Measurements from ENCODE around the gene TULP4.
"Not testable (repeated sequence)": the region's sequence is repeated elsewhere in the genome, so short reads cannot be mapped to it uniquely, and the experiment has no call there.

The TULP4 gene

GRCh38 chr6:158366363-158366762 is 54.1 kb downstream of the TULP4 start:
- no peak for DNase-seq

- no peak for DNase-seq
These were observed 55.6 kb downstream of the TULP4 start for GRCh38 chr6:158367816-158368215.

- no peak for DNase-seq
These were observed 57.0 kb downstream of the TULP4 start for GRCh38 chr6:158369241-158369640.

DNA sequence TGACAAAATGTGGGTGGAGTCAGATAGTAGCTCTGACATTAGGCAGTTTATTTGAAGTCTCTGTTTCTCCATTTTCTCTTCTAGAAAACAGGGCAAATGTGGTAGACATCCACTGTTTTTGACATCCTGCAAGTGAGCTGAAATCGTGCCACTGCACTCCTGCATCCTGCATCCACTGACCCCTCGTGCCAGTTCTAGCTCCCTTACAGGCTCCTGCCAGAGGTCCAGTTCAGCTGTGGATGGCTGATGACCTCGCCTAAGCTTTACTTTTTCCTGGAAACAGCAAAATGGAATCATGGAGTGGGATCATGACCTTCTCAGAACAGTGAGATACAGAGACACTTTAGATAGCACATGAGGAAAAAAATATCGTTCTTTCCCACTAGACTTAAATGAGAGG is 58.5 kb downstream of the TULP4 start:
- no peak for DNase-seq

DNA sequence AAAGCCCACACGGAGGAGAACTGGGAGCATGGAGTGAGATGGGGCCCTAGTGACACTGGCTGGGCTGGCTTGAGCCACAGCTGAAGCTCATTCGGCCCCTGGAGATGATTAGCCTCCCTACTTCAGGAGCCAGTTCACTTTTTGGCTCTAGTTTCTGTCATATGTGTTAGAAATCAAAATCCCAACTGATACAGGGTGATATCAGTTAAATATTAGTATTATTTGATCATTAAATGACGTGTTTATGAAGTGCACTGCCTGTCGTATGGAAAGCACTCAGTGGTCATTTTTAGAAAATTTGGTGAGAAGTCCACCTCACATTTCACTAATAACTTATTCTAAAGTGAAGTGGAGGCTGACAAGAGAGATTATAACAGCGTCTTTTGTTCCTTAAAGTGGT is 59.0 kb downstream of the TULP4 start:
- DNase-seq, result no peak

GRCh38 chr6:158372574-158372973 is 60.3 kb downstream of the TULP4 start:
- no peak for DNase-seq

DNA sequence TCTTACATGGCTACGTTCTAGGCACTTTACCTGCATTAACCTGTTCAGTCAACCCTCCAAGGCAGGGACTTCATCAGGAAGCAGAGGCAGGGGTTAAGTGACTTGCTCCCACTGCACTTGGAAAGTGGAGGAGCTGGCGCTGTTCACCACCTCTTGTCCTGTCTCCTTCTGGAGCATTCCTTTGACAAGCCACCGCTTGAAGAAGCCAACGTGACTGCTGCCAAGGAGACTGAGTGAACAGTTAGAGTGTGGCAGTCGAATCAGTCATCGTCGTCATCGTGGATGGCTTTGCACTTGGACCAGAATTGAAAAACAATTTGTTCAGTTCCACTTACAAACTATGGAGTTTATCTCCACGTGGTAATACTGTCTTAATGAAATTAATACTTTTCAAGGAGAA is 60.9 kb downstream of the TULP4 start:
- no peak for DNase-seq

- DNase-seq, result no peak
These were observed 61.8 kb downstream of the TULP4 start for GRCh38 chr6:158374020-158374419.

DNA sequence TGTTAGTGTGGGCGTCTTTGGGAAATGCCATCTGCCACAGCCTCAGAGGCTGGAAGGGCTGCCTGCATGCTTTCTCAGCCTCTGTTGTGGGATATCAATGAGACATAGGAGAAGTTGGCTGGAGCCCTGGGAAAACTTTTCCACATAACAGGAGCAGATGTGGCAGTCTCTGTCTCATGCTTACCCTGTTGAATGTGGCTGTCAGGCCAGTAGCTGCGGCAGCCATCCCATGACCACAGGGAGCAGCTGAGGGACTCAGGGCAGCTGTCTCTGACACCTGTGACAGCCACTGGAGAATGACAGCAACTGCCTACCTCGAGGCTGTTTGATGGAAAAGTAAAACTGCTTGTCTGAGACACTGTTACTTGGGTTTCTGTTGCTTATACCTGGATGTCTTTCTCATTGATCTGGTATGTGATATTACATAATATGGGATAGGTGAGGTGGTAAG is 64.4 kb downstream of the TULP4 start:
- no peak for DNase-seq

DNA sequence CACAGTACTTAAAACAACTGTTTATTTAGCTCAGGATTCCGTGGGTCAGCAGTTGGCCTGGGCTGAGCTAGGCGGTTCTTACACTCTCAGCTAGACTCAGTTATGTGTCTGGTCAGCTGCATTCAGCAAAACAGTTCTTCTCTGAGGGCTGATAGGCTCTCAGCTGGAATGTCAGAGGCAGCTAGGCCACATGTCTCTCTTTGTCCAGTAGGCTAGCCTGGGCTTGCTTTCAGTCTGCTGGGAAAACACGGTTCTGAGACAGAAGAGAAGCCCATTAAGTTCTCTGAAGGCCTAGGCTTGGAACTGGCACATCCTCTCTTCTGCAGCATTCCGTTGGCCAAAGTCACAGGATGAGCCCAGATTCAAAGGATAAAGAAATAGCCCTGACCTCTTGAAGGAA is 65.6 kb downstream of the TULP4 start:
- no peak for DNase-seq

- DNase-seq, result no peak
These were observed 67.1 kb downstream of the TULP4 start for GRCh38 chr6:158379336-158379735.

GRCh38 chr6:158381214-158381613 is 68.9 kb downstream of the TULP4 start:
- no peak for DNase-seq

- DNase-seq, result no peak
These were observed 70.2 kb downstream of the TULP4 start for GRCh38 chr6:158382491-158382890.

DNA sequence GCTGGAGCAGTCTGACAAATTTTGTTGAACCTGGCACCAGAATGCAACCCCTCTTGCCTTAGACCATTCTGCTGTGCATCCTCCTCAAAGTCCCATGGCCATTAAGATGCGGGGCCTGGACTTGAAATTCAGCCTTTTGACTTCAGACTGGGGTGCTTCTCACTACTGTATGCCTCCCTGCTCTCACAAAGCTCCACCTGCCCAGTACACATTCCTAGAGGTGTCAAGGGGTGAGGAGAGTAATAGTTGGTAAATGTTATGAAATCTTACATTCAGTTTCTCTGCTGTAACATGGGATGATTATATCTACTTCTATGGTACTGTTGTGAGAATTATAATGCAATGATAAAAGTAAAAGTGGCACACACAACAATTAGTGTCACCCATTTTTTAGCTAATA is 70.8 kb downstream of the TULP4 start:
- no peak for DNase-seq

GRCh38 chr6:158383542-158383941 is 71.3 kb downstream of the TULP4 start:
- DNase-seq, result no peak

DNA sequence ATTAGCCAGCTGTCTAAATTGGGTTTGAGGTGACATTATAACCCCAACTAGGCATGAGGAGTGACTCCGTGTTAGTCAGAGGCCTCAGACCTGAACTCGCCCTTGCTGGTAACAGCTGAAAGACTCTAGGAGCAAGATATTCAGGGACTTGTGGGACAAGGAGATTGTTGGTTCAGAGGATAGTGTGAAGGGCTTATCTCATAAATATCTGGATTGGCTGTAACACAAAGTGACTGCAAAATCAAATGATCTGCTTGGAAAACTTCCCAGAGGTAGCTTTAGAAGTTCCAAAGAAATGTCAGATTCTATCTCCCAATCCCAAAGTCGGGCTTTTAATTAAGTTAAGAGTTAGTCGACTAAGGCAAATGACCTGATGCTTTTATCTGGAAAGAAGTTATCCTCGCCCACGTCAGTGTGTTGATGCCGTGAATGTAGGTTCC is 72.4 kb downstream of the TULP4 start:
- DNase-seq, result no peak

GRCh38 chr6:158387036-158387435 is 74.8 kb downstream of the TULP4 start:
- DNase-seq, result no peak

- DNase-seq, result no peak
These were observed 75.3 kb downstream of the TULP4 start for GRCh38 chr6:158387578-158387977.

- DNase-seq, result no peak
These were observed 76.5 kb downstream of the TULP4 start for GRCh38 chr6:158388727-158389126.

- DNase-seq, result no peak
These were observed 77.1 kb downstream of the TULP4 start for GRCh38 chr6:158389193-158389919.

DNA sequence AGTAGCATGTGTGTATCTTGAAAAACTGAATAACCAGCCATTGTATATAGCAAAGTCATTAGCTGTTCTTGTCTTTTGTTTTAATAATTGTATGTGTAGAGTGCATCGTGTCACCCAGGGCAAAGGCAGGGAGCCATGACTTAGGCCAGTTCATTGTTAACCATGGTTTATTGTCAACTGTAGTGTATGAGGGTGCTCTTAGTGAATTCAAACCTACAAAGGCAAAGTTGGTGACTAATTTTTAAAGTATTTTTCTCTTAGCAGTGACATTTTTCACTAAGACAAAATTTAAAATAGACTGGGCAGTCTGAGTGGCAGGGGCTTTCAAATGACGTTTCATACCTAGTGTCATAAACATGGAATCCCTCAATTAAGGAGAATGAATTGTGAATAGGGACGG is 79.0 kb downstream of the TULP4 start:
- no peak for DNase-seq

DNA sequence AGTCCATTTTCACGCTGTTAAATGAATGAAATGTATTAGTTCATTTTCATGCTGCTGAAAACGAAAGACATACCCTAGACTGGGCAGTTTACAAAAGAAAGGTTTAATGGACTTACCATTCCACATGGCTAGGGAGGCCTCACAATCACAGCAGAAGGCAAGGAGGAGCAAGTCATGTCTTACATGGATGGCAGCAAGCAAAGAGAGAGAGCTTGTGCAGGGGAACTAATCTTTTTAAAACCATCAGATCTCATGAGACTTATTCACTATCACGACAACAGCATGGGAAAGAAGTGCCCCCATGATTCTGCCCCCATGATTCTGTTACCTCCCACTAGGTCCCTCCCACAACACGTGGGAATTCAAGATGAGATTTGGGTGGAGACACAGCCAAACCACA is 79.7 kb downstream of the TULP4 start:
- not testable (repeated sequence) for DNase-seq

GRCh38 chr6:158396136-158396535 is 83.9 kb downstream of the TULP4 start:
- DNase-seq, result no peak

GRCh38 chr6:158397578-158397977 is 85.3 kb downstream of the TULP4 start:
- DNase-seq, result no peak

All from activated T-cell treated with anti-CD3 and anti-CD28 coated beads, Interleukin-2, amount 50 U/mL, for 48 hours (primary cell).